ENCODE measurements around the gene PTGS2. TPM values are rescaled to one million over a fixed set of nuclear protein-coding genes. Genes with fewer than 3 reads are reported as not detected.

Gene PTGS2
- total and polyA plus RNA-seq, 2 of the 8 experiments (the other 6 are each of a cell fraction or from before 2014, with no cell fraction given), result 0.29 to 0.35 TPM

DNA sequence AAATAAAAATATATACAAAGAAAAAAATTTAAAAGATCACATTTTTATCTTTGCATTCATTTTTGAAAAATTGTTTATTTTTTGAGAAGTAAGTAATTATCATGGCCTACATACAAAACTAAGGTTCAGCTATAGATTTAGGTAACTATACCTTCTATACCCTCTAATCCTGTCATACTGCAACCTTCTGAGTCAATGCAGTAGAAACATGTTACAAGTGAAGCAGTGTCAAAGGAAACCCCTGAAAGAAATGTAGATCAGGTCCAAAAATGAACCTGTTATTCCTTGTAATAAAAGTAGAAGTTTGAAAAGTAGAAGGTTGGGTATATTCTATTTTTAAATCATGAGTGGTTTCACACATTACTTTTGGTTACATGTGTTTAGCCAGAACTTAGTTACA is 51.3 kb downstream of the PTGS2 start:
- H3K79me2 ChIP-seq (ENCODE audit: control insufficient read depth in 1 of 2, insufficient read depth in 2 of 2, low read length in 2 of 2), result no peaks in the 10 kb centered on the region
- no peak for FAIRE-seq
- CTCF ChIA-PET (ENCODE audit: partially characterized antibody), result no interaction called here
- TF ChIP-seq CREB1 (IDR thresholded peaks at IDR 0.05), result no peak
- no peak for TF ChIP-seq ATF2 (IDR thresholded peaks at IDR 0.05; ENCODE audit: low read length)
- TF ChIP-seq TAF1 (IDR thresholded peaks at IDR 0.05; ENCODE audit: low read depth, low read length), result no peak
- TF ChIP-seq POU5F1 (IDR thresholded peaks at IDR 0.05; ENCODE audit: low read depth, low read length), result no peak
- TF ChIP-seq HDAC2 (IDR thresholded peaks at IDR 0.05; ENCODE audit: borderline replicate concordance in 1 of 2, low read depth in 2 of 2, low read length in 2 of 2), result no peak
- TF ChIP-seq SRF (IDR thresholded peaks at IDR 0.05; ENCODE audit: low read depth, low read length), result no peak
- no peak for TF ChIP-seq KDM1A (IDR thresholded peaks at IDR 0.05; ENCODE audit: borderline replicate concordance, low read length)
- TF ChIP-seq KDM5A (IDR thresholded peaks at IDR 0.05; ENCODE audit: low read length), result no peak
- no peak for TF ChIP-seq RXRA (IDR thresholded peaks at IDR 0.05; ENCODE audit: insufficient read depth, low read depth, low read length)
- no peak for TF ChIP-seq RAD21 (IDR thresholded peaks at IDR 0.05 in 1 of 2, conservative IDR thresholded peaks at IDR 0.05 in 1 of 2; ENCODE audit: low read depth in 2 of 2, low read length in 2 of 2)
- TF ChIP-seq ZNF274 (IDR thresholded peaks at IDR 0.05; ENCODE audit: borderline replicate concordance, extremely low read depth, low read length), result no peak
- TF ChIP-seq USF2 (IDR thresholded peaks at IDR 0.05; ENCODE audit: low read length), result no peak
- no peak for TF ChIP-seq KDM4A (IDR thresholded peaks at IDR 0.05; ENCODE audit: low read depth, low read length, severe bottlenecking)

More for the DNA sequence above, 51.3 kb downstream of the PTGS2 start:
- no peak overlapping the region for H3K4ac ChIP-seq (replicated peaks; ENCODE audit: insufficient read length, low read depth, low read length)
- no peaks in the 10 kb centered on the region for H4K20me1 ChIP-seq (replicated peaks in 1 of 2; ENCODE audit: control insufficient read depth in 1 of 2, insufficient read depth in 2 of 2, low read length in 2 of 2)
- no peak overlapping the region for H3K4me3 ChIP-seq (ENCODE audit: extremely low read depth in 1 of 4, insufficient read depth in 2 of 4, low read depth in 3 of 4, low read length in 4 of 4)
- H3K18ac ChIP-seq (ENCODE audit: extremely low read depth, low read length), result no peak overlapping the region
- H2BK15ac ChIP-seq (ENCODE audit: low read length), result no peak overlapping the region
- no peak overlapping the region for H3K27ac ChIP-seq (ENCODE audit: low read depth, low read length)
- H3K9ac ChIP-seq (replicated peaks in 1 of 4; ENCODE audit: extremely low read depth in 1 of 4, low read depth in 3 of 4, low read length in 3 of 4), result no peak overlapping the region
- no peak overlapping the region for H2BK5ac ChIP-seq (ENCODE audit: low read depth, low read length)
- POLR2A ChIA-PET (ENCODE audit: partially characterized antibody), result no interaction called here
- H3K23me2 ChIP-seq (ENCODE audit: low read depth, low read length), result no peaks in the 10 kb centered on the region
- no peaks in the 10 kb centered on the region for H3K9me3 ChIP-seq (ENCODE audit: insufficient read depth in 2 of 2, low read depth in 1 of 2, low read length in 1 of 2)
- H2BK120ac ChIP-seq (replicated peaks; ENCODE audit: low read depth, low read length), result no peak overlapping the region
- H3K27me3 ChIP-seq (replicated peaks in 1 of 4; ENCODE audit: control insufficient read depth in 3 of 4, extremely low read depth in 1 of 4, insufficient read depth in 3 of 4, low read length in 3 of 4), result no peaks in the 10 kb centered on the region
- H4K5ac ChIP-seq (ENCODE audit: insufficient read length, low read depth, low read length), result no peak overlapping the region
- H3K79me1 ChIP-seq (ENCODE audit: low read depth, low read length), result no peaks in the 10 kb centered on the region
- no peak overlapping the region for H3K56ac ChIP-seq (replicated peaks; ENCODE audit: insufficient read length, low read depth, low read length)
- H2BK20ac ChIP-seq (ENCODE audit: low read length), result no peak overlapping the region
- H4K8ac ChIP-seq (ENCODE audit: extremely low read depth, insufficient read depth, low read length), result no peak overlapping the region
- no peak for DNase-seq (ENCODE audit: low read depth in 1 of 2, low spot score in 2 of 2)
- H3K23ac ChIP-seq (ENCODE audit: insufficient read length), result no peak overlapping the region
- no peak overlapping the region for H2AFZ ChIP-seq (ENCODE audit: low read length)
- no peaks in the 10 kb centered on the region for H3K4me1 ChIP-seq (replicated peaks in 1 of 4; ENCODE audit: control insufficient read depth in 3 of 4, insufficient read depth in 4 of 4, low read length in 3 of 4)
- no peak overlapping the region for H4K91ac ChIP-seq (replicated peaks; ENCODE audit: insufficient read length, low read length)
- H3K4me2 ChIP-seq (ENCODE audit: insufficient read depth in 1 of 2, low read depth in 2 of 2, low read length in 2 of 2), result no peak overlapping the region
- no peak overlapping the region for H2BK12ac ChIP-seq (ENCODE audit: low read depth, low read length)
- H3K14ac ChIP-seq (ENCODE audit: insufficient read length), result no peak overlapping the region
- H2AK5ac ChIP-seq (ENCODE audit: low read depth, low read length), result no peak overlapping the region
- H3K36me3 ChIP-seq (ENCODE audit: control insufficient read depth in 2 of 4, insufficient read depth in 4 of 4, low read length in 3 of 4), result no peaks in the 10 kb centered on the region
